ENCODE measurements around the gene SPNS3. TPM values are rescaled to one million over a fixed set of nuclear protein-coding genes. Genes with fewer than 3 reads are reported as not detected.

Gene SPNS3
- total and polyA plus RNA-seq, 2 of the 8 experiments (the other 6 are each of a cell fraction or from before 2014, with no cell fraction given), result not detected

DNA sequence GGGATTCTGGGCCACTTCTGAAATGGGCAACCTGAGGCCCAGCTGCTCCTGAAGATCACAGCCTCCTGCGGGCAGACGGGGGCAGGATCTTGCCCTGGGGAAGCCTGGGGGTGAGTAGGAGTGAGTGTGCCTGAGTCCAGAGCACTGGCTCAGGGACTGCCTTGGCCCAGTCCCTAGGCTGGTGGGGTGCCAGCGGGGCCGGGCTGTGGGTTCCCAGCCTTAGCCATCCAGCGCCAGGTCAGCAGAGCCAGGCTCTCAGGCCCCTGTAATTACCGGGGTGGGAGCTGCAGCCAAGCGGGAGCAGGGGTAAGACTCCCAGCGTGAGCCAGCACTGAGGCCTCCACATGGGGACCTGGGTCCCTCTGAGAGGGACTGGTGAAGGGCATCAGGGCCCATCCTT, 73.2 kb downstream of the SPNS3 start (continued):
- no peak for TF ChIP-seq SRF (IDR thresholded peaks at IDR 0.05; ENCODE audit: low read depth, low read length)
